K562 (cell line): ENCODE measurements around the gene HDAC1. TPM values are rescaled to one million over a fixed set of nuclear protein-coding genes. Genes with fewer than 3 reads are reported as not detected.
A peak's percentile ranks its signal among the peaks of the same experiment; 100 is the strongest.

Source experiments
- C11orf30 ChIP-seq: fragments of 450-650 bp; IDR thresholded peaks from 2 replicates; pipeline ENCODE4 v1.6.1; 2016; ENCODE audit warnings: low read depth, mild to moderate bottlenecking
- CBX3 ChIP-seq, 2 experiments: IDR thresholded peaks; 1 replicate in 1 of 2; 2 replicates in 1 of 2; pipeline ENCODE4 v1.6.1; 2012; ENCODE audit warnings: inconsistent platforms in 2 of 2, low read length in 2 of 2, borderline replicate concordance in 1 of 2, control low read depth in 1 of 2
- CHCHD3 ChIP-seq: fragments of 250-450 bp; sonication (Bioruptor Pico); IDR thresholded peaks from 2 replicates; pipeline ENCODE4 v2.1.2; 2022; ENCODE audit warnings: mild to moderate bottlenecking
- HOXB6 ChIP-seq: fragments of 250-450 bp; sonication (Bioruptor Pico); IDR thresholded peaks from 2 replicates; pipeline ENCODE4 v1.5.1; 2022; ENCODE audit warnings: mild to moderate bottlenecking, borderline replicate concordance
- MCM3 ChIP-seq: fragments of 450-650 bp; IDR thresholded peaks from 2 replicates; pipeline ENCODE4 v1.6.1; 2016
- MEIS2 ChIP-seq: fragments of 450-650 bp; IDR thresholded peaks from 2 replicates; pipeline ENCODE4 v1.6.1; 2014; ENCODE audit warnings: mild to moderate bottlenecking; ENCODE audit not compliant: partially characterized antibody
- MYNN ChIP-seq, 2 experiments: sonication (generic); formaldehyde crosslinking in 1 of 2; IDR thresholded peaks; 2 replicates each; pipeline versions ENCODE4 v1.5.0 to v1.6.1; 2016 to 2020; ENCODE audit warnings: antibody characterized with exemption in 1 of 2, missing genetic modification reagents in 1 of 2
- NCOA6 ChIP-seq: fragments of 450-650 bp; IDR thresholded peaks from 2 replicates; pipeline ENCODE4 v1.6.1; 2017; ENCODE audit warnings: mild to moderate bottlenecking
- POLR2A ChIP-seq: fragments of 450-650 bp; conservative IDR thresholded peaks from 2 replicates; pipeline ENCODE4 v1.6.1; 2016
- RBM14 ChIP-seq: fragments of 200-400 bp; formaldehyde crosslinking; IDR thresholded peaks from 2 replicates; pipeline ENCODE4 v1.6.1; 2018; ENCODE audit warnings: low read depth, mild to moderate bottlenecking, low read length, moderate library complexity, borderline replicate concordance; ENCODE audit not compliant: insufficient read depth
- RBM25 ChIP-seq: fragments of 200-400 bp; formaldehyde crosslinking; IDR thresholded peaks from 2 replicates; pipeline ENCODE4 v1.6.1; 2018; ENCODE audit warnings: low read length, low read depth, moderate library complexity; ENCODE audit not compliant: severe bottlenecking
- RFX5 ChIP-seq: IDR thresholded peaks from 2 replicates; pipeline ENCODE4 v1.6.1; 2011; ENCODE audit warnings: low read depth, mild to moderate bottlenecking, improper control_type of control experiment, low read length
- SREBF2 ChIP-seq: sonication (generic); formaldehyde crosslinking; IDR thresholded peaks from 2 replicates; pipeline ENCODE4 v1.4.0; 2020; ENCODE audit warnings: mild to moderate bottlenecking, missing genetic modification reagents
- THAP7 ChIP-seq: fragments of 250-450 bp; sonication (Bioruptor Pico); IDR thresholded peaks from 2 replicates; pipeline ENCODE4 v1.5.0; 2021
- TRIM28 ChIP-seq: fragments of 450-650 bp; IDR thresholded peaks from 2 replicates; pipeline ENCODE4 v1.6.1; 2017
- ZNF407 ChIP-seq: fragments of 450-650 bp; IDR thresholded peaks from 2 replicates; pipeline ENCODE4 v1.6.1; 2016; ENCODE audit warnings: low read depth
- ZNF77 ChIP-seq: fragments of 250-450 bp; sonication (Bioruptor Pico); IDR thresholded peaks from 2 replicates; pipeline ENCODE4 v1.5.0; 2020
- polyA plus RNA-seq, 8 experiments: library from polyadenylated mRNA; depleted of rRNA in 4 of 8; stranded (reverse) in 5 of 8; unstranded in 3 of 8; fragments of >200 nt; fragmentation: Nextera tagmentation in 2 of 8; fragmentation: Illumina TruSeq in 1 of 8; extraction: Ambion mirVana in 2 of 8; extraction: Trizol in 1 of 8; gene quantifications; 2 replicates each; pipeline versions ENCODE4 v1.2.1 to v1.2.3, GENCODE V29; 2011 to 2014; ENCODE audit warnings: inconsistent platforms in 1 of 8, missing spikeins in 1 of 8
- total RNA-seq, 7 experiments: library from RNA; depleted of rRNA in 6 of 7; stranded (reverse); fragments of >200 nt in 6 of 7; fragmentation: Illumina TruSeq in 2 of 7; extraction: Trizol in 2 of 7; gene quantifications; 2 replicates each; pipeline versions ENCODE4 v1.2.1 to v1.2.3, GENCODE V29; 2011 to 2021; ENCODE audit warnings: low replicate concordance in 1 of 7
- TF ChIP-seq, protein P1 (sequence below): fragments of 450-650 bp; IDR thresholded peaks from one replicate; pipeline ENCODE4 v1.6.1; 2018; ENCODE audit warnings: mild to moderate bottlenecking, moderate library complexity; ENCODE audit not compliant: partially characterized antibody
- TF ChIP-seq, protein P2 (sequence below): fragments of 250-450 bp; sonication (Bioruptor Pico); IDR thresholded peaks from 2 replicates; pipeline ENCODE4 v1.4.0; 2020; ENCODE audit warnings: mild to moderate bottlenecking, moderate library complexity

The HDAC1 gene
- total and polyA plus RNA-seq, 9 of the 15 experiments (the other 6 are each of a cell fraction or from before 2014, with no cell fraction given), result 169 to 384 (median 193) TPM

DNA sequence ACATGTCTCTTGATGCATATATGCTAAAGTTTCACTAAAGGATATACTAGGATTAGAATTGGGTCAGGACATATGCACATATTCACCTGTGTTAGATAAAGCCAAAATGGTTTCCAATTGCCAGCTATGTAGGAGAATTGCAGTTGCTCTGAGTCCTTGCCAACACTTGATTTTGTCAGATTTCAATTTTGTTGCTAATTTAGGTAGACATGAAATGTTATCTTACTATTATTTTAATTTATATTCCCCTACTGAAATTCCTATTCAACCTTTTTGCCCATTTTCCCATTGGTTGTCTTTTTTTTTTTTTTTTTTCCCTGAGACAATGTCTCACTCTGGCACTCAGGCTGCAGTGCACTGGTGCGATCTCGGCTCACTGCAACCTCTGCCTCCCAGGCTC is 13.4 kb downstream of the HDAC1 start (continued):
- TF ChIP-seq, protein P1, sequence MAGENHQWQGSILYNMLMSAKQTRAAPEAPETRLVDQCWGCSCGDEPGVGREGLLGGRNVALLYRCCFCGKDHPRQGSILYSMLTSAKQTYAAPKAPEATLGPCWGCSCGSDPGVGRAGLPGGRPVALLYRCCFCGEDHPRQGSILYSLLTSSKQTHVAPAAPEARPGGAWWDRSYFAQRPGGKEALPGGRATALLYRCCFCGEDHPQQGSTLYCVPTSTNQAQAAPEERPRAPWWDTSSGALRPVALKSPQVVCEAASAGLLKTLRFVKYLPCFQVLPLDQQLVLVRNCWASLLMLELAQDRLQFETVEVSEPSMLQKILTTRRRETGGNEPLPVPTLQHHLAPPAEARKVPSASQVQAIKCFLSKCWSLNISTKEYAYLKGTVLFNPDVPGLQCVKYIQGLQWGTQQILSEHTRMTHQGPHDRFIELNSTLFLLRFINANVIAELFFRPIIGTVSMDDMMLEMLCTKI, result no peak
- TF ChIP-seq MCM3, result no peak
- TF ChIP-seq RFX5, result no peak
- TF ChIP-seq, protein P2, sequence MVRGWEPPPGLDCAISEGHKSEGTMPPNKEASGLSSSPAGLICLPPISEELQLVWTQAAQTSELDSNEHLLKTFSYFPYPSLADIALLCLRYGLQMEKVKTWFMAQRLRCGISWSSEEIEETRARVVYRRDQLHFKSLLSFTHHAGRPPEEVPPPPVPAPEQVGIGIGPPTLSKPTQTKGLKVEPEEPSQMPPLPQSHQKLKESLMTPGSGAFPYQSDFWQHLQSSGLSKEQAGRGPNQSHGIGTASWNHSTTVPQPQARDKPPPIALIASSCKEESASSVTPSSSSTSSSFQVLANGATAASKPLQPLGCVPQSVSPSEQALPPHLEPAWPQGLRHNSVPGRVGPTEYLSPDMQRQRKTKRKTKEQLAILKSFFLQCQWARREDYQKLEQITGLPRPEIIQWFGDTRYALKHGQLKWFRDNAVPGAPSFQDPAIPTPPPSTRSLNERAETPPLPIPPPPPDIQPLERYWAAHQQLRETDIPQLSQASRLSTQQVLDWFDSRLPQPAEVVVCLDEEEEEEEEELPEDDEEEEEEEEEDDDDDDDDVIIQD (CRISPR knock-in tag), result no peak
- TF ChIP-seq ZNF407, result peak; percentile 52; the same call in 1 of the 2 replicates
- no peak for TF ChIP-seq NCOA6
- TF ChIP-seq CBX3 (IDR thresholded peaks at IDR 0.05; ENCODE audit: borderline replicate concordance in 1 of 2, low read length in 2 of 2), result peak in 1 of 2 experiments; percentile 66; a peak in 1 of 3 replicates
- TF ChIP-seq C11orf30, result no peak
- TF ChIP-seq TRIM28, result peak; percentile 74; the same call in 1 of the 2 replicates
- TF ChIP-seq MEIS2, result no peak
- TF ChIP-seq CHCHD3 (CRISPR knock-in tag), result no peak
- no peak for TF ChIP-seq POLR2A
- TF ChIP-seq ZNF77 (CRISPR knock-in tag), result no peak
- no peak for TF ChIP-seq RBM14
- TF ChIP-seq RBM25, result peak; percentile 94
- TF ChIP-seq MYNN (IDR thresholded peaks at IDR 0.05), result no peak
- no peak for TF ChIP-seq MYNN (CRISPR knock-in tag; IDR thresholded peaks at IDR 0.05)
- TF ChIP-seq SREBF2 (CRISPR knock-in tag), result no peak
- TF ChIP-seq HOXB6 (CRISPR knock-in tag), result no peak
- TF ChIP-seq THAP7 (CRISPR knock-in tag), result no peak
